LNCAP (cell line): Measurements from ENCODE around the gene OSCP1.

ENCODE experiments used
- TF ChIP-seq, protein P1 (sequence below): fragments of 450-650 bp; IDR thresholded peaks from 2 replicates; pipeline ENCODE4 v1.5.1; 2017; ENCODE audit warnings: mild to moderate bottlenecking

OSCP1 gene

DNA sequence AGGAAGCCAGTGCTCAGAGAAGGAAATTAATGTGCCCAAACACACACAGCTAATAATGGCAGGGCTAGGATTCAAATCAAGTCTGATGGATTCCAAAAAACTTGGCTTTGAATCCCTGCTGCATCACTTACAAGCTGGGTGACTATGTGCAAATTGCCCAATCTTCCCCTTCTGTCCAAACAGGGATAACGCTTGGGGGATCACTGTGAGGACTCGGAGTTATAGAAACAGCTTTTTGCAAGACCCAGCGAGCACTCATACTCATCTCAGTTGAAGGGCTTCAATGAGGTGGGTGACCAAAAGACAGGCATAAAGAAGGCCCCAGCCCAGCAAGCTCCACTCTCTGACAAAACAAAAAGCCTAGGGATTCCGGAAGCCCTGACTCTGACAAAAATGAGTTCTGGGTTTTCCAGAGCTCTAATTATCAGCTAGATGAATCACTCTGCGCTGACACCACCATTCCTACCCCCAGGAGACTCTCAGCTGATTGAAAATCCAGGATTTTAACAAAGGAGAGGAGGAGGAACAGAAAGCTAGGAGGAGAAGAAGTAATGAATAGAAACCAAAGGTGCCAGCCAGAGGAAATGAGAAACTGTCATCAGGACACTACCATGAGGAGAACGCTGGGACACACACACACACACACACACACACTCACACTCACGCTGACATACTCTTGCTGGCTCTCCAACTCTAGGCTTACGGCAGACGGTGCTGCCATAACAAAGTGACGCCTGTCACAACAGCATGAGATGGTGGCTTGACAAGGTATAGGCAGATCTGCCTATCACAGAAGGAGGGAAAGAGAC, 62.9 kb downstream of the OSCP1 start:
- TF ChIP-seq, protein P1, sequence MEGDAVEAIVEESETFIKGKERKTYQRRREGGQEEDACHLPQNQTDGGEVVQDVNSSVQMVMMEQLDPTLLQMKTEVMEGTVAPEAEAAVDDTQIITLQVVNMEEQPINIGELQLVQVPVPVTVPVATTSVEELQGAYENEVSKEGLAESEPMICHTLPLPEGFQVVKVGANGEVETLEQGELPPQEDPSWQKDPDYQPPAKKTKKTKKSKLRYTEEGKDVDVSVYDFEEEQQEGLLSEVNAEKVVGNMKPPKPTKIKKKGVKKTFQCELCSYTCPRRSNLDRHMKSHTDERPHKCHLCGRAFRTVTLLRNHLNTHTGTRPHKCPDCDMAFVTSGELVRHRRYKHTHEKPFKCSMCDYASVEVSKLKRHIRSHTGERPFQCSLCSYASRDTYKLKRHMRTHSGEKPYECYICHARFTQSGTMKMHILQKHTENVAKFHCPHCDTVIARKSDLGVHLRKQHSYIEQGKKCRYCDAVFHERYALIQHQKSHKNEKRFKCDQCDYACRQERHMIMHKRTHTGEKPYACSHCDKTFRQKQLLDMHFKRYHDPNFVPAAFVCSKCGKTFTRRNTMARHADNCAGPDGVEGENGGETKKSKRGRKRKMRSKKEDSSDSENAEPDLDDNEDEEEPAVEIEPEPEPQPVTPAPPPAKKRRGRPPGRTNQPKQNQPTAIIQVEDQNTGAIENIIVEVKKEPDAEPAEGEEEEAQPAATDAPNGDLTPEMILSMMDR: no peak

DNA sequence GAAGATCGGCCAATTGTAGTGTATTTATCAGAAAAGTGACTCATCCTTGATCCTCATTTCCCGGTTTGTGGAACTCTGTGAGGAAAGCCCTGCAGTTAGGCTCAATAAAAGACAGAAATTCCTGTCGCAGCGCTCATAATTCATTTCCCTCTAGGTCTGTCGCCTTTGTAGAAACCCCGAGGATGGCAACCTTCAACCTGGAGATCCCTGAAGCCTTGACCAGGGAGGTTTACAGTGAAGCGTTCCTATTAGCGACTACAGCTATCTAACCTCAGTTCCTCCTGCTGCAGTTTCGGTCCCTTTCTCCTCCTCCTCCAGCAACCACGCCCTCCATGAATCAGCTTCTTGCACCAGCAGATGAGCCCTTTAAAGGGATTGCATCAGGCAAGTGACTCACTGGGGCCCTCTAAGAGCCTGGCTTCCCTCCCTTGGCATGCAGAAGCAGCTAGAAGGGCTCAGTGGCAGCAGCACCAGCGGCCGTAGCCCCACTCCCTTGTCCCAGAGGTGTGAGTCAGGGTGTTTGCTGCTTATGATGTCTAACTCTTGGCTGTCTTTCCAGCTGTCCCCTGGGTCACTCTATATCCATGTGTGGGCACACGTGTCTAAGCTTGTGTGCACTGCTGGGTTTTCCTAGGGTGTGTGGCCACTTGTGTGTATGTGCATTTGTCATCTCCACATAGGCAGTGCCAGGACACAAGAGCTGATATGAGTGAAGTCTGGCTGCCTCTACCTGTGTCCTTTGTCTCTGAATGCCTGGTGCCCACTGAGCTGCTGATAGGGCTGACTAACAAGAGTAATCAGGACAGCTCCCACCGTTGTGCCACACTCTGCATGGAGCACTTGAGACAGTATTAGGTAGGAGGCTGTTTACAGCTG, 63.7 kb downstream of the OSCP1 start:
- TF ChIP-seq, protein P1: no peak; the same call in 1 of the 2 replicates

DNA sequence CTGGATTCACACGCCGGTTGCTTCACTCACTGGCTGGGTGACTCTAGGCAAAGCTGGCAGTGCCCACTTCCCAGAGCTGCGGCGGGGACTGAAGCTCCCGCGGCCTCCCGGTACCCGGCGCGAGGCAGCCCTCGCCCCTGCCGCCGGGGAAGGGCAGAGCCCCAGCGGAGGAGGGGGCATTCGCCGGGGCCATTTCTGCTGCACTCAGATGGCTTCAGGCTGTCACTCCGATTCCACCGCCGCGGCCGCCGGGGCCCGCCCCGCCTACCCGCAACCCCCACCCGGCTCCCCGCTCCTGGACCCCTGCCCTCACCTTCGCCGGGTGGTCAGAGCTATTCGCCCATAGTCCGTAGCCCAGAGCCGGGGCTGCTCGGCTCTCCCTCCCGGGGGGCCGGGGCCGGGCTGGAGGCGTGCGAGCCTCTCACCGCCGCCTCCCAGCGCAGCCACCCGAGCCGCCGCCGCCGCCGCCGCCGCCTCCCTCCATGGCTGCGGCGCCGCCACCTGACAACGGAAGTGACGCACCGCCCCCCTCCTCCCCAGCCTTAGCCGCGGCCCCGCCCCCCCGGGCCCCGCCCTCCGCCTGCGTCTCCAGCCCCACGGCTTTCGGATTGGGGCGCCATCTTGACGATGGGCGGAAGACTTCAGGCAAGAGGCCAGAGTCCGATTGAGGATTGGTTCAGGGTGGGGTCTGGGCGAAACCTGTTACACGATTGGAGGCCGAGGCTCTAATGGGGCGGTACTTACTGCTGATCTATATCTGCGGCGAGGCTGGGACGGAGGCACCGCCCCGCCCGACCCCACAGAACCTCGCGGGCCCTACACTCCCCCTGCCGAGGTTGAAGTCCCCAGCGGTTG, 64.6 kb downstream of the OSCP1 start, which contains the start of gene STK40:
STK40 (minus strand) TSS at position 515 of the 855 bp plus-strand sequence. CDS start 24,592 bp downstream, outside the sequence.
- TF ChIP-seq, protein P1: no peak

DNA sequence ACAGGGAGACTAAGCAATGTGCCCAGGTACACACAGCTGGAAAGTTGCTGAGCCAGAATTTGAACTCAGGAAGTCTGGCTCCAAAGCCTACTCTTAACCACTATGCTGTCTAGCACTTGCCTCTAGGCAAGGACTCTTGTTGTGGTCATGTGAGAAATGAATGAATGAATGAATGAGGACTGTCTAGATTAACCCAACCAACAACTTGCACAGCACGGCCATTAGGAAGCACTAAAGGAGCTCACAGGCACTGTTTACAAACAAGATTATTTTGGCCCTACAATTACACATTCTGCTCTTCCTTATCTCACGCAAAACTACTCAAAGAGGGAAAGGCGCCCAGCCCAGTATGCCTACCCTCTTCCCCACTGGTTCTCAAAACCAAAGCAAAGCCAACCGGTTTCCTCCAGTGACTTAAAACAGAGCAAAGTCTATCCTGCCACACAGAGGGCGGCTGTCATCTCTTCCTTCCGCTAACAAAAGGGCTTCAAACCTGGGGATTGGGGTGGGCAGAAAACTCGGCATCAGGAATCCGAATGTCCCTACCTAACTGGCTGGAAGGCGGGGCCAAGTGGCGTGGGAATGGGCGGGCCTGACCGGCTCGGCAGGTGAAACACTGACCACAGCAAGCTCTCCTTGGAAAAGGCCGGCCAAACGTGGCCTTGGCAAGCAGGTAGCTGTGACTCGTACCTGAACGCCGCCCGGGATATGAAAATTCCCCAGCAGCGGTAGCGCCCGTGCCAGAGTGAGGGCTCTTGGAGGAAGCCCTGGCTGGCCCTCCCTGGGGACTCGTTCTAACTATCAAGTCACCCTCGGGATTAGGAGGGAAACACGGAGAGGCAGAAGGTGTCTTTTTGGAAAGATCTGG, 65.5 kb downstream of the OSCP1 start:
- TF ChIP-seq, protein P1: no peak

DNA sequence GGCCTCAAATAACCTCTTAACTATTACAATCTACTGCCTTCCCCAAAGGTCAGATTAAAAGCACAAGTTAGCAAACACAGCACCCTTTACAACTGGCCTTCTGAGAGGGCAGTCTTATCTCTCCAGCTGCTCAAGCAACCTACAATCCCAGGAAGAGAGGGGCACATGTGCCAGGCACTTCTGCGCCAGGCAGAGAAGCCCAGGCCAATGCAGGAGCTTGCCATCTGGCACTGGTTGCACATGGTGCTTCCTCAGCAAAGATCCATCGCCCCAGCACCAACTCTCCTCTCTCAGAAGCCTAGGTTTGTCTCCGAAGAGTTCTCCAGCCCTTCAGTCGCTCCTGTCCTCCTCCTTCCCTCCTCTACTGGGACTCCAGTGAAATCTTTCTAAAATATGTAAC, 67.0 kb downstream of the OSCP1 start:
- TF ChIP-seq, protein P1: no peak

DNA sequence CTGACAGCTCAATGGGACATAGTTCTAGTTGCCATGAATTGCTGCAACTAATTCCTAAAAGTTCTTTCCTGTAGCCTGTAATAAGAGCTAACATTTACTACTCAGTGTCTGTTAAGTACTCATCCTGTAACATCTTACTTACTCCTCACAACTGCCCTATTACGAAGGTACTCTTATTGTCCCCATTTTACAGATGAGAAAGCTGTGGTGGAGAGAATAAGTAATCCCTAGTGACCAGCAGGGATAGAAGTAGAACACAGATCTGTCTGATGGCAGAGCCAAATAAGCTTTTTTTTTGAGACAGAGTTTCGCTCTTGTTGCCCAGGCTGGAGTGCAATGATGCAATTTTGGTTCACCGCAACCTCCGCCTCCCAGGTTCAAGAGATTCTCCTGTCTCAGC, 67.6 kb downstream of the OSCP1 start:
- TF ChIP-seq, protein P1: no peak
